ENCODE measurements around the gene FNIP1.
"Not testable (repeated sequence)": the region's sequence is repeated elsewhere in the genome, so short reads cannot be mapped to it uniquely, and the experiment has no call there.

The FNIP1 gene

GRCh38 chr5:131786900-131787692, 9.7 kb downstream of the FNIP1 start:
- no peak for DNase-seq (ENCODE audit: low read depth in 2 of 2)

- DNase-seq (ENCODE audit: low read depth in 2 of 2), result no peak
Observed at GRCh38 chr5:131786036-131786435, 10.8 kb downstream of the FNIP1 start.

- no peak for DNase-seq (ENCODE audit: low read depth in 2 of 2)
Observed at GRCh38 chr5:131783874-131784273, 12.9 kb downstream of the FNIP1 start.

- no peak for DNase-seq (ENCODE audit: low read depth in 2 of 2)
Observed at GRCh38 chr5:131783357-131783756, 13.5 kb downstream of the FNIP1 start.

- DNase-seq (ENCODE audit: low read depth in 2 of 2), result no peak
Observed at GRCh38 chr5:131782717-131783116, 14.1 kb downstream of the FNIP1 start.

GRCh38 chr5:131778141-131778540, 18.7 kb downstream of the FNIP1 start:
- not testable (repeated sequence) for DNase-seq (ENCODE audit: low read depth in 2 of 2)

- DNase-seq (ENCODE audit: low read depth in 2 of 2), result no peak
Observed at GRCh38 chr5:131776450-131776849, 20.4 kb downstream of the FNIP1 start.

GRCh38 chr5:131774652-131775367, 22.0 kb downstream of the FNIP1 start:
- no peak for DNase-seq (ENCODE audit: low read depth in 2 of 2)

GRCh38 chr5:131773805-131774204, 23.0 kb downstream of the FNIP1 start:
- no peak for DNase-seq (ENCODE audit: low read depth in 2 of 2)

- DNase-seq (ENCODE audit: low read depth in 2 of 2), result no peak
Observed at GRCh38 chr5:131771692-131772091, 25.1 kb downstream of the FNIP1 start.

- no peak for DNase-seq (ENCODE audit: low read depth in 2 of 2)
Observed at GRCh38 chr5:131769961-131770360, 26.9 kb downstream of the FNIP1 start.

GRCh38 chr5:131769336-131769735, 27.5 kb downstream of the FNIP1 start:
- no peak for DNase-seq (ENCODE audit: low read depth in 2 of 2)

- no peak for DNase-seq (ENCODE audit: low read depth in 2 of 2)
Observed at GRCh38 chr5:131767891-131768290, 28.9 kb downstream of the FNIP1 start.

GRCh38 chr5:131766689-131767088, 30.1 kb downstream of the FNIP1 start:
- DNase-seq (ENCODE audit: low read depth in 2 of 2), result no peak

- DNase-seq (ENCODE audit: low read depth in 2 of 2), result no peak
Observed at GRCh38 chr5:131765261-131765660, 31.6 kb downstream of the FNIP1 start.

- DNase-seq (ENCODE audit: low read depth in 2 of 2), result no peak
Observed at GRCh38 chr5:131763968-131764367, 32.8 kb downstream of the FNIP1 start.

GRCh38 chr5:131760793-131761192, 36.0 kb downstream of the FNIP1 start:
- DNase-seq (ENCODE audit: low read depth in 2 of 2), result no peak

GRCh38 chr5:131759704-131760103, 37.1 kb downstream of the FNIP1 start:
- no peak for DNase-seq (ENCODE audit: low read depth in 2 of 2)

- DNase-seq (ENCODE audit: low read depth in 2 of 2), result no peak
Observed at GRCh38 chr5:131758520-131758900, 38.3 kb downstream of the FNIP1 start.

GRCh38 chr5:131757830-131758519, 38.8 kb downstream of the FNIP1 start:
- DNase-seq (ENCODE audit: low read depth in 2 of 2), result no peak

GRCh38 chr5:131756942-131757341, 39.9 kb downstream of the FNIP1 start:
- no peak for DNase-seq (ENCODE audit: low read depth in 2 of 2)

- no peak for DNase-seq (ENCODE audit: low read depth in 2 of 2)
Observed at GRCh38 chr5:131754363-131754762, 42.5 kb downstream of the FNIP1 start.

GRCh38 chr5:131751506-131751905, 45.3 kb downstream of the FNIP1 start:
- no peak for DNase-seq (ENCODE audit: low read depth in 2 of 2)
